Panc1 (cell line): ENCODE data around the gene PGAM2. TPM values are rescaled to one million over a fixed set of nuclear protein-coding genes. Genes with fewer than 3 reads are reported as not detected.

ENCODE experiments used
- ATAC-seq: fragments of 200-7000 bp; cut with Tn5 transposase; 2 replicates; pipeline ENCODE4 v1.9.1; 2020; ENCODE audit warnings: mild to moderate bottlenecking, moderate library complexity
- BruUV-seq: library from RNA; stranded (reverse); fragments of 400-500 nt; replicated peaks from 2 replicates; lab custom pipeline; 2021; lab: Mats Ljungman, UMichigan
- CTCF ChIA-PET: fragments of 300-600 bp; sonication (Branson Sonifier 250); formaldehyde crosslinking; loops from one replicate; lab custom pipeline; 2022; ENCODE audit warnings: antibody characterized with exemption; lab: Charles Lee
- POLR2A ChIA-PET: fragments of 300-600 bp; sonication (Branson Sonifier 250); formaldehyde crosslinking; loops from one replicate; lab custom pipeline; 2022; ENCODE audit warnings: antibody characterized with exemption; lab: Charles Lee
- DNase-seq: peaks from one replicate; pipeline ENCODE4 v3.0.0-alpha.2; 2010; ENCODE audit warnings: low read depth, low spot score
- H3K27ac ChIP-seq: 2 replicates; pipeline ENCODE4 v1.5.1; 2011; ENCODE audit warnings: mild to moderate bottlenecking, low read length, inconsistent platforms
- H3K27me3 ChIP-seq: fragments of 200-500 bp; sonication (Bioruptor generic); 2 replicates; pipeline ENCODE4 v1.6.0; 2014; ENCODE audit warnings: low read length, inconsistent platforms; ENCODE audit not compliant: control insufficient read depth, insufficient read depth
- H3K36me3 ChIP-seq: fragments of 200-500 bp; sonication (Bioruptor generic); 2 replicates; pipeline ENCODE4 v1.5.1; 2014; ENCODE audit warnings: inconsistent platforms, mild to moderate bottlenecking, low read length, moderate library complexity; ENCODE audit not compliant: control insufficient read depth, insufficient read depth
- H3K4me1 ChIP-seq: 2 replicates; pipeline ENCODE4 v1.5.1; 2011; ENCODE audit warnings: inconsistent platforms, mild to moderate bottlenecking, low read length, moderate library complexity; ENCODE audit not compliant: control insufficient read depth, insufficient read depth
- H3K4me3 ChIP-seq, 2 experiments: 2 replicates each; pipeline ENCODE4 v1.5.1; 2011 to 2012; ENCODE audit warnings: low read depth in 2 of 2, low read length in 2 of 2, mild to moderate bottlenecking in 2 of 2, inconsistent platforms in 1 of 2, moderate library complexity in 1 of 2
- H3K9me3 ChIP-seq: fragments of 200-500 bp; sonication (Bioruptor generic); 2 replicates; pipeline ENCODE4 v1.5.1; 2014; ENCODE audit warnings: low read depth, mild to moderate bottlenecking, inconsistent platforms, low read length, moderate library complexity; ENCODE audit not compliant: control insufficient read depth, insufficient read depth
- POLR2AphosphoS5 ChIP-seq: IDR thresholded peaks from 2 replicates; pipeline ENCODE4 v1.6.1; 2012; ENCODE audit warnings: mild to moderate bottlenecking, low read depth, low read length, moderate library complexity
- SIN3A ChIP-seq: IDR thresholded peaks from 2 replicates; pipeline ENCODE4 v1.6.1; 2012; ENCODE audit warnings: low read depth, mild to moderate bottlenecking, low read length, moderate library complexity, borderline replicate concordance; ENCODE audit not compliant: insufficient read depth
- TCF7L2 ChIP-seq: IDR thresholded peaks from 2 replicates; pipeline ENCODE4 v1.6.1; 2011; ENCODE audit warnings: mild to moderate bottlenecking, low read depth, low read length, inconsistent platforms
- in situ Hi-C: cut with HindIII; loops from 2 replicates; pipeline ENCODE4 v1.10.0; 2016; ENCODE audit warnings: low sequenced_read_pairs, low pct_unique_long_range_greater_than_20kb
- intact Hi-C: fragments of 100-400 bp; cut with micrococcal nuclease; formaldehyde crosslinking; loops from one replicate; pipeline ENCODE4 v1.10.0; 2022; ENCODE audit not compliant: unreplicated experiment
- total RNA-seq: library from RNA; stranded (reverse); gene quantifications from one replicate; pipeline ENCODE4 v1.2.1, GENCODE V29; 2021; ENCODE audit not compliant: unreplicated experiment
- TF ChIP-seq, protein P1 (sequence below), 2 experiments: IDR thresholded peaks; 2 replicates each; pipeline ENCODE4 v1.6.1; 2011 to 2012; ENCODE audit warnings: low read depth in 2 of 2, control low read depth in 1 of 2, low read length in 1 of 2, mild to moderate bottlenecking in 1 of 2, moderate library complexity in 1 of 2; ENCODE audit not compliant: insufficient read depth in 1 of 2
- TF ChIP-seq, protein P2 (sequence below): fragments of 450-650 bp; IDR thresholded peaks from 2 replicates; pipeline ENCODE4 v1.5.1; 2017; ENCODE audit warnings: mild to moderate bottlenecking

PGAM2 gene
- total RNA-seq, 1 experiment from 2014 or later, result 1.3 TPM

DNA sequence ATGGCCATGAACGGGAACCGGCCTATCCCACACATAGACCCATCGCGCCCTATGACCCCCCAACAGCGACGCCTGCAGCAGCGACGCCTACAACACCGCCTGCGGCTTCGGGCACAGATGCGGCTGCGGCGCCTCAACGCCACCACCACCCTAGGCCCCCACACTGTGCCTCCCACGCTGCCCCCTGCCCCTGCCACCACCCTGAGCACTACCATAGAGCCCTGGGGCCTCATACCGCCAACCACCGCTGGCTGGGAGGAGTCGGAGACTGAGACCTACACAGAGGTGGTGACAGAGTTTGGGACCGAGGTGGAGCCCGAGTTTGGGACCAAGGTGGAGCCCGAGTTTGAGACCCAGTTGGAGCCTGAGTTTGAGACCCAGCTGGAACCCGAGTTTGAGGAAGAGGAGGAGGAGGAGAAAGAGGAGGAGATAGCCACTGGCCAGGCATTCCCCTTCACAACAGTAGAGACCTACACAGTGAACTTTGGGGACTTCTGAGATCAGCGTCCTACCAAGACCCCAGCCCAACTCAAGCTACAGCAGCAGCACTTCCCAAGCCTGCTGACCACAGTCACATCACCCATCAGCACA is 48.5 kb upstream of the PGAM2 start:
- H3K9me3 ChIP-seq, result no peaks in the 10 kb centered on the region
- H3K4me1 ChIP-seq, result no peaks in the 10 kb centered on the region; the same call in 1 of the 2 replicates
- TF ChIP-seq TCF7L2 (no peak), POLR2AphosphoS5 (no peak; the same call in 1 of the 2 replicates), SIN3A (no peak)
- TF ChIP-seq, protein P1, sequence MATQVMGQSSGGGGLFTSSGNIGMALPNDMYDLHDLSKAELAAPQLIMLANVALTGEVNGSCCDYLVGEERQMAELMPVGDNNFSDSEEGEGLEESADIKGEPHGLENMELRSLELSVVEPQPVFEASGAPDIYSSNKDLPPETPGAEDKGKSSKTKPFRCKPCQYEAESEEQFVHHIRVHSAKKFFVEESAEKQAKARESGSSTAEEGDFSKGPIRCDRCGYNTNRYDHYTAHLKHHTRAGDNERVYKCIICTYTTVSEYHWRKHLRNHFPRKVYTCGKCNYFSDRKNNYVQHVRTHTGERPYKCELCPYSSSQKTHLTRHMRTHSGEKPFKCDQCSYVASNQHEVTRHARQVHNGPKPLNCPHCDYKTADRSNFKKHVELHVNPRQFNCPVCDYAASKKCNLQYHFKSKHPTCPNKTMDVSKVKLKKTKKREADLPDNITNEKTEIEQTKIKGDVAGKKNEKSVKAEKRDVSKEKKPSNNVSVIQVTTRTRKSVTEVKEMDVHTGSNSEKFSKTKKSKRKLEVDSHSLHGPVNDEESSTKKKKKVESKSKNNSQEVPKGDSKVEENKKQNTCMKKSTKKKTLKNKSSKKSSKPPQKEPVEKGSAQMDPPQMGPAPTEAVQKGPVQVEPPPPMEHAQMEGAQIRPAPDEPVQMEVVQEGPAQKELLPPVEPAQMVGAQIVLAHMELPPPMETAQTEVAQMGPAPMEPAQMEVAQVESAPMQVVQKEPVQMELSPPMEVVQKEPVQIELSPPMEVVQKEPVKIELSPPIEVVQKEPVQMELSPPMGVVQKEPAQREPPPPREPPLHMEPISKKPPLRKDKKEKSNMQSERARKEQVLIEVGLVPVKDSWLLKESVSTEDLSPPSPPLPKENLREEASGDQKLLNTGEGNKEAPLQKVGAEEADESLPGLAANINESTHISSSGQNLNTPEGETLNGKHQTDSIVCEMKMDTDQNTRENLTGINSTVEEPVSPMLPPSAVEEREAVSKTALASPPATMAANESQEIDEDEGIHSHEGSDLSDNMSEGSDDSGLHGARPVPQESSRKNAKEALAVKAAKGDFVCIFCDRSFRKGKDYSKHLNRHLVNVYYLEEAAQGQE (IDR thresholded peaks at IDR 0.05; ENCODE audit: insufficient read depth in 1 of 2, low read depth in 2 of 2, low read length in 1 of 2), result no peak
- TF ChIP-seq, protein P2, sequence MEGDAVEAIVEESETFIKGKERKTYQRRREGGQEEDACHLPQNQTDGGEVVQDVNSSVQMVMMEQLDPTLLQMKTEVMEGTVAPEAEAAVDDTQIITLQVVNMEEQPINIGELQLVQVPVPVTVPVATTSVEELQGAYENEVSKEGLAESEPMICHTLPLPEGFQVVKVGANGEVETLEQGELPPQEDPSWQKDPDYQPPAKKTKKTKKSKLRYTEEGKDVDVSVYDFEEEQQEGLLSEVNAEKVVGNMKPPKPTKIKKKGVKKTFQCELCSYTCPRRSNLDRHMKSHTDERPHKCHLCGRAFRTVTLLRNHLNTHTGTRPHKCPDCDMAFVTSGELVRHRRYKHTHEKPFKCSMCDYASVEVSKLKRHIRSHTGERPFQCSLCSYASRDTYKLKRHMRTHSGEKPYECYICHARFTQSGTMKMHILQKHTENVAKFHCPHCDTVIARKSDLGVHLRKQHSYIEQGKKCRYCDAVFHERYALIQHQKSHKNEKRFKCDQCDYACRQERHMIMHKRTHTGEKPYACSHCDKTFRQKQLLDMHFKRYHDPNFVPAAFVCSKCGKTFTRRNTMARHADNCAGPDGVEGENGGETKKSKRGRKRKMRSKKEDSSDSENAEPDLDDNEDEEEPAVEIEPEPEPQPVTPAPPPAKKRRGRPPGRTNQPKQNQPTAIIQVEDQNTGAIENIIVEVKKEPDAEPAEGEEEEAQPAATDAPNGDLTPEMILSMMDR, result no peak
- in situ Hi-C loops (no loop called here), intact Hi-C loops (no loop called here)
- H3K27me3 ChIP-seq, result no peaks in the 10 kb centered on the region
- ChIA-PET POLR2A (no interaction called here), CTCF (interaction anchor here (0.5 kb wide), 1 partner anchor 12 kb away, joined by 3 read pairs; no protein-coding TSS in a partner anchor)
- H3K36me3 ChIP-seq, result peaks cover 5% of the 10 kb centered on the region
- BruUV-seq, result no TSS peak
- H3K4me3 ChIP-seq, result no peak overlapping the region
- DNase-seq, result no peak
- no peak overlapping the region for H3K27ac ChIP-seq
- no peak for ATAC-seq

DNA sequence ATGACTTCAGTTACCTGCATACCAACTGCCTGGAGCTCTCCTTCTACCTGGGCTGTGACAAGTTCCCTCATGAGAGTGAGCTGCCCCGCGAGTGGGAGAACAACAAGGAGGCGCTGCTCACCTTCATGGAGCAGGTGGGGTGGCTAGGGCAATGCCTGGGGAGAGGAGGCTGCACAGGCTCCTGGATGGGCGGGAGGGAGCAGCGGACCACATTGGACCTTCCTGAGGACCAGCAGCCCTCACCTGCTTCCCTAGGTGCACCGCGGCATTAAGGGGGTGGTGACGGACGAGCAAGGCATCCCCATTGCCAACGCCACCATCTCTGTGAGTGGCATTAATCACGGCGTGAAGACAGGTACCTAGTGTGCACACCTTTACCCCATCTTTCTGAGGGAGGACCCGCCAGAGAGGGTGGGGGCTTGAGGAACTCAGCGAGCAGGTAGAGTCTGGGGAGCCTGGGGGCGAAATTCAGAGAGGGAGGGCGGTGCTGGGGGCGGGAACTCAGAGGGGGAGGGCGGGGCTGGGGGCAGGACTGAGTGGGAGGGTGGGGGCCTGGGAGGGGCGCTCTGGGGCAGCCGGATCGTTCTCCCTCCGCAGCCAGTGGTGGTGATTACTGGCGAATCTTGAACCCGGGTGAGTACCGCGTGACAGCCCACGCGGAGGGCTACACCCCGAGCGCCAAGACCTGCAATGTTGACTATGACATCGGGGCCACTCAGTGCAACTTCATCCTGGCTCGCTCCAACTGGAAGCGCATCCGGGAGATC is 47.8 kb upstream of the PGAM2 start:
- H3K27me3 ChIP-seq, result no peaks in the 10 kb centered on the region
- DNase-seq, result no peak
- H3K4me3 ChIP-seq, result peak overlapping the region; percentile 24 to 46
- TF ChIP-seq TCF7L2 (no peak), POLR2AphosphoS5 (peak; percentile 36; the same call in 1 of the 2 replicates), SIN3A (no peak)
- TF ChIP-seq, protein P1 (IDR thresholded peaks at IDR 0.05; ENCODE audit: insufficient read depth in 1 of 2, low read depth in 2 of 2, low read length in 1 of 2), result no peak
- no TSS peak for BruUV-seq
- peaks cover 5% of the 10 kb centered on the region for H3K36me3 ChIP-seq
- intact Hi-C loops, result no loop called here
- peak; percentile 6 for ATAC-seq
- no peaks in the 10 kb centered on the region; the same call in 1 of the 2 replicates for H3K4me1 ChIP-seq
- POLR2A ChIA-PET, result no interaction called here
- H3K9me3 ChIP-seq, result no peaks in the 10 kb centered on the region
- no peak overlapping the region for H3K27ac ChIP-seq
- CTCF ChIA-PET, result no interaction called here
- in situ Hi-C loops, result no loop called here
